ENCODE measurements around the gene CHRDL2.

DNA sequence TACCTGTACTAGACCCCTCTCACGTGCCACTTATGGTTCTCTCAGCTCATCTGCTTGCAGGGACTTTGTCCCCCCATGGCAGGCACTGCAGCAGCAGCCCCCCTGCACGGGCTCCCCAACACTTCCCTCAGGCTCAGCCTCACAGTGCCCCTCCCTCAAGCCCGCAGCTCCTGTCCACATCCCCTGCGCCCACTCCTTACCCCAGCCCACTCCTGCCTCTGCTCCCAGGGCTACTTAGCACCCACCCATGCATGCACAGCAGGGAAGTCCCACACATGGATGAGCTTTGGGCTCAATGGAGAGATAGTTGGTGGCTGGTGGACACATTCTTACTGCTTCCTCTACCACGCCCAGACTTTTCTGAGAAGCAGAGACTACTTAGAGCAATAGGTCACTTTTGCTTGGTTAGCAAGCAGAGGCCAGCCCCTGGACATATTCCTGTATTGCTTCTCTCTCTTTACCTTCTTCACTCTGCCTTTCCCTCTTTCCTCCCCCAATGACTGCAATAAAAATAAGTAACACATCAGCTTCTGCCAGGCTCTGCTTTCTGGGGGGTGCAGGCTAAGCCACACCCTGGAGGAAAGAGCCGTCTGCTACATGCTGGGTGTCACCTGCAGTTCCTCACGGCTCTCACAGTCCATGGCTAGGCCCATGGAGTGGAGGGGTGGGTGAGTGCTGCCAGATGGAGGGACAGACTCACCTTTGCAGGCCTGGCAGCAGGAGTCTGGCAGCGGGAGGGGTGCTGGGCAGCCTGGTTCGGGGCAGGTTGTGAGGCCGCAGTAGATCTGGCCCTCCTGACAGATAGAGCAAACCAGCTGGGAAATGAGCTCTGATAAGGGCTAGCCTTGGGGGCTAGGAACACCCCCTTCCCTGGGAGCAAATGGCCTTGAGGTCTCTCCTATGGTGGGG is 23.4 kb downstream of the CHRDL2 start:
- TF ChIP-seq ZNF274 (IDR thresholded peaks at IDR 0.05; ENCODE audit: low read depth, low read length) = no peak
- no peak for TF ChIP-seq YY1 (IDR thresholded peaks at IDR 0.05; ENCODE audit: insufficient read depth, insufficient read length)
- TF ChIP-seq SUZ12 (IDR thresholded peaks at IDR 0.05; ENCODE audit: extremely low read depth, insufficient read depth, insufficient read length) = no peak

Measured in NT2/D1 (cell line).